Fibroblast of lung (primary cell): Measurements from ENCODE around the gene AATK. TPM values are rescaled to one million over a fixed set of nuclear protein-coding genes. Genes with fewer than 3 reads are reported as not detected.
A peak's percentile ranks its signal among the peaks of the same experiment; 100 is the strongest.

ENCODE experiments used
- DNase-seq, 2 donors: peaks; one replicate each; pipeline versions ENCODE4 v3.0.0 to v3.0.0-alpha.2; 2010; ENCODE audit warnings: low read depth in 2 of 2
- H2AFZ ChIP-seq: 2 replicates; pipeline ENCODE4 v1.5.1; 2012; ENCODE audit warnings: low read length, control low read depth, inconsistent platforms
- H3K27ac ChIP-seq: 2 replicates; pipeline ENCODE4 v1.5.1; 2011; ENCODE audit warnings: low read length, control low read depth; ENCODE audit not compliant: insufficient read depth
- H3K27me3 ChIP-seq: 2 replicates; pipeline ENCODE4 v1.5.1; 2011; ENCODE audit warnings: mild to moderate bottlenecking, low read length; ENCODE audit not compliant: control insufficient read depth, insufficient read depth
- H3K36me3 ChIP-seq: 2 replicates; pipeline ENCODE4 v1.5.1; 2011; ENCODE audit warnings: low read length; ENCODE audit not compliant: control insufficient read depth, insufficient read depth
- H3K4me1 ChIP-seq: 2 replicates; pipeline ENCODE4 v1.5.1; 2011; ENCODE audit warnings: low read length; ENCODE audit not compliant: control insufficient read depth, insufficient read depth; ENCODE audit errors: extremely low read depth
- H3K4me2 ChIP-seq: 2 replicates; pipeline ENCODE4 v1.5.1; 2011; ENCODE audit warnings: low read length, control low read depth; ENCODE audit not compliant: insufficient read depth; ENCODE audit errors: extremely low read depth
- H3K4me3 ChIP-seq, 4 experiments: fragments of 200-600 bp in 1 of 4; sonication (generic) in 1 of 4; replicated peaks in 1 of 4; 2 replicates each; pipeline ENCODE4 v1.5.1; 2011 to 2016; ENCODE audit warnings: low read length in 4 of 4, low read depth in 3 of 4, mild to moderate bottlenecking in 3 of 4, control low read depth in 2 of 4, inconsistent platforms in 1 of 4, mixed read lengths in 1 of 4; ENCODE audit not compliant: insufficient read depth in 1 of 4; ENCODE audit errors: control extremely low read depth in 1 of 4
- H3K79me2 ChIP-seq: 2 replicates; pipeline ENCODE4 v1.5.1; 2012; ENCODE audit warnings: mild to moderate bottlenecking, low read length, inconsistent platforms; ENCODE audit not compliant: control insufficient read depth, insufficient read depth
- H3K9ac ChIP-seq: 2 replicates; pipeline ENCODE4 v1.5.1; 2011; ENCODE audit warnings: mild to moderate bottlenecking, low read length, control low read depth; ENCODE audit not compliant: insufficient read depth
- H3K9me3 ChIP-seq: 2 replicates; pipeline ENCODE4 v1.5.1; 2012; ENCODE audit warnings: low read depth, low read length; ENCODE audit not compliant: control insufficient read depth, insufficient read depth
- H4K20me1 ChIP-seq: 2 replicates; pipeline ENCODE4 v1.5.1; 2011; ENCODE audit warnings: low read length; ENCODE audit not compliant: control insufficient read depth, insufficient read depth; ENCODE audit errors: extremely low read depth
- CTCF ChIP-seq, 2 donors: IDR thresholded peaks in 1 of 2; conservative IDR thresholded peaks in 1 of 2; 1 replicate in 1 of 2; 2 replicates in 1 of 2; pipeline ENCODE4 v1.5.1; 2011 to 2012; ENCODE audit warnings: low read length in 2 of 2, control low read depth in 1 of 2, inconsistent platforms in 1 of 2, low read depth in 1 of 2, mild to moderate bottlenecking in 1 of 2
- EZH2 ChIP-seq: IDR thresholded peaks from 2 replicates; pipeline ENCODE4 v1.5.1; 2012; ENCODE audit warnings: low read length, control low read depth, mild to moderate bottlenecking; ENCODE audit errors: missing control alignments
- polyA plus RNA-seq, 2 donors: library from polyadenylated mRNA; depleted of rRNA in 1 of 2; stranded (reverse) in 1 of 2; unstranded in 1 of 2; fragments of >200 nt; gene quantifications; 2 replicates each; pipeline ENCODE4 v1.2.1, GENCODE V29; 2011 to 2012; ENCODE audit warnings: missing spikeins in 1 of 2
- total RNA-seq: library from RNA; depleted of rRNA; stranded (reverse); fragments of >200 nt; gene quantifications from 2 replicates; pipeline ENCODE4 v1.2.1, GENCODE V29; 2014

The AATK gene
- total and polyA plus RNA-seq, 2 donors (not counting 1 experiment from before 2014, with no cell fraction given), result 0.16 to 0.50 TPM

- Histone ChIP-seq H3K79me2 (no peaks in the 10 kb centered on the region), H3K4me2 (no peak overlapping the region), H3K36me3 (no peaks in the 10 kb centered on the region), H3K9me3 (no peaks in the 10 kb centered on the region), H2AFZ (no peak overlapping the region), H4K20me1 (no peaks in the 10 kb centered on the region), H3K27me3 (no peaks in the 10 kb centered on the region), H3K9ac (no peak overlapping the region), H3K4me3 (no peak overlapping the region), H3K27ac (no peak overlapping the region), H3K4me1 (no peaks in the 10 kb centered on the region)
- TF ChIP-seq EZH2 (no peak), CTCF (conservative IDR thresholded peaks at IDR 0.05 in 1 of 2, IDR thresholded peaks at IDR 0.05 in 1 of 2; ENCODE audit: low read depth in 1 of 2, low read length in 2 of 2) (no peak)
- no peak for DNase-seq
Observed at GRCh38 chr17:81124377-81124776, 41.6 kb downstream of the AATK start.

- H3K4me3 ChIP-seq, result no peak overlapping the region
- no peak overlapping the region for H3K4me2 ChIP-seq
- no peaks in the 10 kb centered on the region for H3K4me1 ChIP-seq
- no peaks in the 10 kb centered on the region for H4K20me1 ChIP-seq
- TF ChIP-seq EZH2 (no peak), CTCF (conservative IDR thresholded peaks at IDR 0.05 in 1 of 2, IDR thresholded peaks at IDR 0.05 in 1 of 2; ENCODE audit: low read depth in 1 of 2, low read length in 2 of 2) (no peak)
- H3K9ac ChIP-seq, result no peak overlapping the region
- no peaks in the 10 kb centered on the region for H3K9me3 ChIP-seq
- no peak overlapping the region for H2AFZ ChIP-seq
- H3K27me3 ChIP-seq, result no peaks in the 10 kb centered on the region
- H3K36me3 ChIP-seq, result no peaks in the 10 kb centered on the region
- no peaks in the 10 kb centered on the region for H3K79me2 ChIP-seq
- no peak for DNase-seq
- H3K27ac ChIP-seq, result no peak overlapping the region
Observed at GRCh38 chr17:81123052-81124048, 42.7 kb downstream of the AATK start.

- no peaks in the 10 kb centered on the region for H3K36me3 ChIP-seq
- H3K9ac ChIP-seq, result no peak overlapping the region
- TF ChIP-seq EZH2 (peak; percentile 0), CTCF (conservative IDR thresholded peaks at IDR 0.05 in 1 of 2, IDR thresholded peaks at IDR 0.05 in 1 of 2; ENCODE audit: low read depth in 1 of 2, low read length in 2 of 2) (no peak)
- H3K4me1 ChIP-seq, result no peaks in the 10 kb centered on the region
- H2AFZ ChIP-seq, result no peak overlapping the region
- DNase-seq, result no peak
- H3K27ac ChIP-seq, result no peak overlapping the region
- no peaks in the 10 kb centered on the region for H3K9me3 ChIP-seq
- no peaks in the 10 kb centered on the region for H3K27me3 ChIP-seq
- no peaks in the 10 kb centered on the region for H4K20me1 ChIP-seq
- no peak overlapping the region for H3K4me3 ChIP-seq
- H3K79me2 ChIP-seq, result no peaks in the 10 kb centered on the region
- H3K4me2 ChIP-seq, result no peak overlapping the region
Observed at GRCh38 chr17:81121841-81122733, 43.9 kb downstream of the AATK start.
